Uterus (tissue), 2 donors: ENCODE results near the gene PC.

ENCODE experiments used
- CTCF ChIP-seq, 4 experiments: fragments of 200-600 bp in 2 of 4; fragments of 450-650 bp in 2 of 4; sonication (generic) in 2 of 4; IDR thresholded peaks; one replicate each; pipeline ENCODE4 v1.5.1; 2016 to 2019; ENCODE audit warnings: antibody characterized with exemption in 4 of 4, mild to moderate bottlenecking in 2 of 4, moderate library complexity in 1 of 4
- POLR2A ChIP-seq, 2 donors: fragments of 450-650 bp; IDR thresholded peaks; one replicate each; pipeline ENCODE4 v1.6.1; 2016; ENCODE audit warnings: antibody characterized with exemption in 2 of 2, mild to moderate bottlenecking in 1 of 2, moderate library complexity in 1 of 2

GRCh38 chr11:66867425-66868040, 90.7 kb downstream of the PC start:
- no peak for TF ChIP-seq CTCF (IDR thresholded peaks at IDR 0.05)
- TF ChIP-seq POLR2A (IDR thresholded peaks at IDR 0.05): no peak
